Fibroblast of lung (primary cell): ENCODE data around the gene ZFP30.

Experiments used
- EZH2 ChIP-seq: IDR thresholded peaks from 2 replicates; pipeline ENCODE4 v1.5.1; 2012; ENCODE audit warnings: low read length, control low read depth, mild to moderate bottlenecking; ENCODE audit errors: missing control alignments
- TF ChIP-seq, protein P1 (sequence below), 2 donors: IDR thresholded peaks in 1 of 2; conservative IDR thresholded peaks in 1 of 2; 1 replicate in 1 of 2; 2 replicates in 1 of 2; pipeline ENCODE4 v1.5.1; 2011 to 2012; ENCODE audit warnings: low read length in 2 of 2, control low read depth in 1 of 2, inconsistent platforms in 1 of 2, low read depth in 1 of 2, mild to moderate bottlenecking in 1 of 2

DNA sequence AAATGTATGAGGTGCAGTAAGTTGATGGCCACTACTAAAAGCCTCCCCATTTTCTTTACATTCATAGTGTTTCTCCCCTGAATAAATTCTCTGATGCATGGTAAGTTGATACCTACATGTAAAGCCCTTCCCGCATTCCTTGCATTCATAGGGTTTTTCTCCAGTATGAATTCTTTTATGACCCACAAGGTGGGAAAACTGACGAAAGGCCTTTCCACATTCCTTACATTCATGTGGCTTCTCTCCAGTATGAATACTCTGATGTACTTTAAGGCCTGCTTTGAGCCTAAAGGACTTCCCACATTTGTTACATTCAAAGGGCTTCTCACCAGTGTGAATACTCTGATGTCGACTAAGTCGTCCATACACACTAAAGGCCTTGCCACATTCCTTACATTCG lies 43.8 kb upstream of the ZFP30 start:
- TF ChIP-seq, protein P1, sequence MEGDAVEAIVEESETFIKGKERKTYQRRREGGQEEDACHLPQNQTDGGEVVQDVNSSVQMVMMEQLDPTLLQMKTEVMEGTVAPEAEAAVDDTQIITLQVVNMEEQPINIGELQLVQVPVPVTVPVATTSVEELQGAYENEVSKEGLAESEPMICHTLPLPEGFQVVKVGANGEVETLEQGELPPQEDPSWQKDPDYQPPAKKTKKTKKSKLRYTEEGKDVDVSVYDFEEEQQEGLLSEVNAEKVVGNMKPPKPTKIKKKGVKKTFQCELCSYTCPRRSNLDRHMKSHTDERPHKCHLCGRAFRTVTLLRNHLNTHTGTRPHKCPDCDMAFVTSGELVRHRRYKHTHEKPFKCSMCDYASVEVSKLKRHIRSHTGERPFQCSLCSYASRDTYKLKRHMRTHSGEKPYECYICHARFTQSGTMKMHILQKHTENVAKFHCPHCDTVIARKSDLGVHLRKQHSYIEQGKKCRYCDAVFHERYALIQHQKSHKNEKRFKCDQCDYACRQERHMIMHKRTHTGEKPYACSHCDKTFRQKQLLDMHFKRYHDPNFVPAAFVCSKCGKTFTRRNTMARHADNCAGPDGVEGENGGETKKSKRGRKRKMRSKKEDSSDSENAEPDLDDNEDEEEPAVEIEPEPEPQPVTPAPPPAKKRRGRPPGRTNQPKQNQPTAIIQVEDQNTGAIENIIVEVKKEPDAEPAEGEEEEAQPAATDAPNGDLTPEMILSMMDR (conservative IDR thresholded peaks at IDR 0.05 in 1 of 2, IDR thresholded peaks at IDR 0.05 in 1 of 2; ENCODE audit: low read depth in 1 of 2, low read length in 2 of 2) = no peak
- TF ChIP-seq EZH2 = no peak
